Endometrial microvascular endothelial cells (primary cell): Measurements from ENCODE around the gene FAHD2B. TPM values are rescaled to one million over a fixed set of nuclear protein-coding genes. Genes with fewer than 3 reads are reported as not detected.
"Not testable (repeated sequence)": the region's sequence is repeated elsewhere in the genome, so short reads cannot be mapped to it uniquely, and the experiment has no call there.

ENCODE experiments used
- in situ Hi-C: cut with HindIII; loops from 2 replicates; pipeline ENCODE4 v1.10.0; 2017; ENCODE audit warnings: low sequenced_read_pairs, low pct_unique_long_range_greater_than_20kb; ENCODE audit errors: inconsistent ontology term
- total RNA-seq: library from RNA; depleted of rRNA; stranded (reverse); fragments of >200 nt; gene quantifications from one replicate; pipeline ENCODE4 v1.2.3, GENCODE V29; 2015; ENCODE audit errors: inconsistent ontology term

Gene FAHD2B, protein sequence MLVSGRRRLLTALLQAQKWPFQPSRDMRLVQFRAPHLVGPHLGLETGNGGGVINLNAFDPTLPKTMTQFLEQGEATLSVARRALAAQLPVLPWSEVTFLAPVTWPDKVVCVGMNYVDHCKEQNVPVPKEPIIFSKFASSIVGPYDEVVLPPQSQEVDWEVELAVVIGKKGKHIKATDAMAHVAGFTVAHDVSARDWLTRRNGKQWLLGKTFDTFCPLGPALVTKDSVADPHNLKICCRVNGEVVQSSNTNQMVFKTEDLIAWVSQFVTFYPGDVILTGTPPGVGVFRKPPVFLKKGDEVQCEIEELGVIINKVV
- 0.19 TPM for total RNA-seq

DNA sequence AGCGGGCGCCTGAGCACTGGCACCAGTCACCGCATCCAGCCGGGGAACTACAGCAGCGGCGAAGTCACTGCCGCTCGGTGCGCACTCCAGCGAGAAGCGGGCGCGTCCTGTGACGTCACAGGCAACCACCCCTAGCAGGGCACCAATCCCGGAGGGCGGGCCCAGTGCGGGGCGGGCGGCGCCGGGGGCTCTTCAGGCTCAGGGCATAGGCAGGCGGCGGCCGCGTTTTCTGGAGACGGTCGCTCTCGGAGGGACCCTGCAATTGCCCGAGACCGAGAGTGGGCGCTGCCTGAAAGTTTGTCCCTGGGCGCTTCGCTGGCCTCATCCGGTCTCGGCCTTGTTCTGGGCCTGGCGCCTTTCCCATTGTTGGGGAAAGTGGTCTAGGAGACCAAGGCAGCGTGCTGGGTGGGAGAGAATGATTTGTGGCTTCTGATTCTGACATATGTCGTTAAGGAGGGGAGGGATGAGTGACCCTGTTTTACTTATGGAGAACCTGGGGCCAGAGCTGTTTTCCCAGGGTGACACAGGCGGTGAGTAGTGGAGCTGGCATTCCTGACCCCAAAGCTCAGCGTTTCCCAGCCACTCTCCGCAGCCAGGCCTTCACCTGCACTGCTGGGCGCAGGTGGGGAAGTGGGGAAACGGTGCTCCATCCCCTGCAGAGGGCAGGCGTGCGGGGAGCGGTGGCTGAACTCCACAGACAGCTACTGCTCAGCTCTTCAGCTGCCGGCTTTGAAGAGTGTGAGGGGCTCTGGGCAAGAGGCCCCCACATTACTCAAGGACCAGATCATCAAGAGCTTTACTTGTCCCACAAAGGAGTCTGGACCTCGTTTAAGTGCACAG, at the start of gene FAHD2B:
Gene FAHD2B, minus strand, starts transcription at position 111 of the 840 bp plus-strand sequence. CDS start 3,176 bp downstream, outside the sequence.
- in situ Hi-C loops, result not testable (repeated sequence)

DNA sequence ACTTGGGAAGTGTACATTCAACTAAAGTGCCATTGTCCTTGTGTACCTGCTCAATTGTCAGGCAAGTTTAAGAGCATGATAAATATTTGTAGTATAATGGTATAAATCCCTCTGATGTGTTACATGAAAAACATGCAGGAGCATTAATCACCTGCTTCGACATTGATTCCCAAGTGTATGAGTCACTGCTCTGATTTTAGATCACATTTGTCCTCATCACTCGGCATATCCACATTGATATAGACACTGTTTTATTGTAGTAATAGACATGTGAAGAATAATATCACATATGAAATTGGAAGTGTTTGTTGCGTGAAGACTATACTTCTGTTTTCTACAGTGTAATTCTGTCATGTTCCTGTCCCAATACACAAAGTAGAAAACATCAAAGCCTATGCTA, 49.3 kb upstream of the FAHD2B start:
- in situ Hi-C loops, result not testable (repeated sequence)

- in situ Hi-C loops, result not testable (repeated sequence)
Measured at GRCh38 chr2:97129090-97129489, 34.4 kb upstream of the FAHD2B start.

DNA sequence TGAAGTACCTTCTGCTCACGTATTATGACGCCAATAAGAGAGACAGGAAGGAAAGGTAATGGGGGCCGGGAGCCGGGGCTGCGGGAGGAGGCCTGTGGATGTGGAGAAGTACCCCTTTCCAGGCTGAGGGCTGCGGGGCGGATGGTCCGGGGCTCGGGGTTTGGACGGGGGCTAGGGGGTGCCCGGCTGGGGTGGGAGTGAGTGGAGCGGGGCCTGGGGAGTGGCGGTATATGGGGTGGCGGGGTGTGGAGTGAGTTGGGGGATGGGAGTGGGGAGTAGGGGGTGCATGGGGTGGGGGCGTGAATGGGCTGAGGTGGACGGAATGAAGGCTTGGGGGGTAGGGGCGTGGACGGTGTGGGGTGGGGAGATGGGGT, 19.2 kb upstream of the FAHD2B start:
- in situ Hi-C loops, result not testable (repeated sequence)

GRCh38 chr2:97113050-97113881, 18.6 kb upstream of the FAHD2B start, which contains the start of gene ANKRD36:
TSS of gene ANKRD36 (plus strand) at chr2:97113153. CDS start at chr2:97113740, 587 bp downstream.
- in situ Hi-C loops, result not testable (repeated sequence)

GRCh38 chr2:97112320-97113049, 17.8 kb upstream of the FAHD2B start:
- in situ Hi-C loops, result not testable (repeated sequence)

DNA sequence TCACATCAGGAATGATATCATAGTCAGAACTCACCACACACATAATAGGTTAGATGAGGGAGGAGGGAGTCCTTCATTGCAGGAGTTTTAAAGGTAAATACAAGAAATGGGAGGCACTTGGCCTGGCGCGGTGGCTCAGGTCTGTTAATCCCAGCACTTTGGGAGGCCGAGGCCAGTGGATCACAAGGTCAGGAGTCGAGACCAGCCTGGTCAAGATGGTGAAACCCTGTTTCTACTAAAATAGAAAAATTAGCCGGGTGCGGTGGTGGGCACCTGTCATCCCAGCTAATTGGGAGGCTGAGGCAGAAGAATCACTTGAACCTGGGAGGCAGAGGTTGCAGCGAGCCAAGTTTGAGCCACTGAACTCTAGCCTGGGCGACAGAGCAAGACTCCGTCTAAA, 16.6 kb upstream of the FAHD2B start:
- in situ Hi-C loops, result not testable (repeated sequence)

DNA sequence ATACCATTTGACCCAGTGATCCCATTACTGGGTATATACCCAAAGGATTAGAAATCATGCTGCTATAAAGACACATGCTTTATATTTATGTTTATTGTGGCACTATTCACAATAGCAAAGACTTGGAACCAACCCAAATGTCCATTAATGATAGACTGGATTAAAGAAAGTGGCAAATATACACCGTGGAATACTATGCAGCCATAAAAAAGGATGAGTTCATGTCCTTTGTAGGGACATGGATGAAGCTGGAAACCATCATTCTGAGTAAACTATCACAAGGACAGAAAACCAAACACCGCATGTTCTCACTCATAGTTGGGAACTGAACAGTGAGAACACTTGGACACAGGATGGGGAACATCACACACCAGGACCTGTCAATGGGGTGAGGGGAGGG, 12.2 kb upstream of the FAHD2B start:
- in situ Hi-C loops, result not testable (repeated sequence)

DNA sequence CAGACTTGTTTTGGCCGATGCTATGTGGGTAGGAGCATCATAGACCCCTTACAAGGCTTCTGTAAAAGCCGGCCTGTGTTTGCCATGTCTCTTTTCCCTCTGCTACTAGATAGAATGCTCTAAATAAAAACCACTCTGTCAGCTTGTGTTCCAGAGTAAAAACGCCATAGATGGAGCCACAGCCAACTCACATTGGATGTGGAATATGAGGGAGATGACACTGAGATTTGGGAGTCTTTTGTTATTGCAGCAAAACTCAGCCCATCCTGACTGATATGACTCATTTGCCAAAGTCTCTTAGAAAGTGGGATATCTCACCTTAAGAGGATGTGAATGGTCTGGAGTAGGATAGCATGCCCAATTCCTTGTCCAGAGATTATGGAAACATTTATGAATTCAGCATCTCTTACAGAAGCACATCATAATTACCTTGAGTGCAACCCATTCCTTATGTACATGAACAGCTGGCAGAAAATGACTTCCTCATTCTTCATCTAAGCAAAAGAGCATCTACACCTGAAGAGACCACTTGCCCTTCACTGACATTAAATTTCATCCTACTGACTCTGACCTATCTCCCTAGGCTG, 4.2 kb upstream of the FAHD2B start:
- in situ Hi-C loops, result not testable (repeated sequence)

DNA sequence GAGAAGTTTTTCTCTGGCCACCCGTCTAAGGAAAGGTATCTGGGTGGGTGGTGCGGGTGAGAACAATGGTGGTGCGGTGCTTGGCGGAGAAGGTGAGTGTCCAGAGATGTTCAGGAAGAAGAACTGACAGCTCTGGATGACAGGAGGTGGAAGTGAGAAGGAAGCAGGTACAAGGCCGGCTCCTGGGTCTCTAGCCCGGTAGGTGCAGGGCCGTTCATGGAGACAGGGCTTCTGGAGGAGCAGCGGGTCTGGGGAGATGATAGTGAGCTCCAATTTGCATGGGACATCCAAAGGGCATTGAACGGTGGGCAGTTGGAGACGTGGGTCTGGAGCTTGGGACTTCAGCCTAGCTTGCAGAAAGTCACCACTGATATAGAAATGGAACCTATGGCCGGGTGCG, 979 bp upstream of the FAHD2B start:
- in situ Hi-C loops, result no loop called here

DNA sequence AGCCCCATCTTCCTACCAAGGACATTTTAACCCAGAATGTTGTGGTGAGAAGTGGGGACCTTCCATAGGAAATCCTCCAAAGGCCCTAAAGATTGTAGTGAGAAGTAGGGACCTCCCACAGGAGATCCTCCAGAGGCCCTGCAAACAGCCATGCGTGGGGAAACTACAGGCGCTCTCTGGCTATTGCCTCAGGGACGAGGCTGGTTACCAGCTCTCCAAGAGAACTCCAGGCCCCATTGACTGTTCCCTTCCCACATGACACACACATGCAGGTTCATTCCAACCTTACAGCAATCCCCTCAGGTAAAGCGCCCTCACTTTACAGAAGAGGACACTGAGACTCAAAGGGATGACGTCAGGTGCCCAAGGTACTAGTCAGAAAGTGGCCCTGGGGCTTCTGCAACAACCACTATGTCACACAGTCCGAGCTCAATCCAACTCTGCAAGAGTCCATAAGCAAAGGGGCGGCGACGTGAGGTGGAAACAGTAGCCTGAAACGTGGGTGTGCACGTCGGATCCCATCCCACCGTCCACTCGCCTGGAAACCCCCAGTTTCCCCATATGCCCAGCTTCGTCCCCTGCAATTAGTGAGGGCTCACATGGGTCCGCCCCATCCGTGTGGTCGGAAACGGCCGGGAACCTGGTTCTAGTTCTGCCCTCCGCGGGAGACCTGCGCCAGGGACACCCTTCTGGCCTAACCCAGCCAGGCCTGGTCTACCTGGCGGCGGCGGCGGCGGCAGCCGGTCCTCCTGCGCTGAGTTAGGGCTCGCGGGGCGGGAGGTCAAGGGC, 505 bp downstream of the FAHD2B start:
- in situ Hi-C loops, result not testable (repeated sequence)

DNA sequence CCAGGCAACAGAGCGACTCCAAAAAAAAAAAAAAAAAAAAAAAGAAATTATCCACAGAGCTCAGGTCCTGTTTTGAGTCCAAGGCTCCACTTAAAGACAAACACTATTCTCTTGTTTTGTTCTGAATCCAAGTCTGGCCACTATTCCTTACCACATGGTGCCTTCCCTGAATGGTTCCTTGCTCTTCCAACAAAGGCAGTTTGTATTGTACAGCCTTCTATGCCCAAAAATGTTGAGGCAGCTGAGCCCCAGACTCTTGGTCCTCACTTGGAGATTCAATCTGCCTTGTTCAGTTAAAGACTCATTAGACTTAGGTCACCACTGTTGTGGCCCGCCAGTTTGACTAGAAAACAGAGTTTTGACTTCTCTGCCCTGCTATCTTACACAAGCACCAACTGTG, 1.7 kb downstream of the FAHD2B start:
- in situ Hi-C loops, result not testable (repeated sequence)

- in situ Hi-C loops, result not testable (repeated sequence)
Measured at GRCh38 chr2:97088706-97089105, 6.0 kb downstream of the FAHD2B start.

DNA sequence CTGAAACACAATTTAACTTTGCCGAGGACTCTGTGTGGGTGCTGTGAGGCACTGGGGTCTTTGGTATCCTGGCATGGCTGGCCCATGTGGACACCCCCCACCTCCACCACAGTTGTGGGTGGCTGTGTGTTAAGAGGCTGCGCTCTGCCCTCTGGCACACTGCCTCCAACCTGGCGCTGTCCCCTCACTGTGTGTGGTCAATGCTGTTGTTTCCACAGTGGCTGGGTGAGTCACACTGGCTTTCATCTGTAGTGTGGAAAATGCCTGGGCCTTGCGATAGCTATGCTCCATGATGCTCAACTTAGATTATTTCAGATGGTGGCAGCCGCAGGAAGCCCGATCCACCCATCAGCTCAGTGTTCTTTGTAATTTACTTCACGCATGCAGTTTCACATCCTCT, 9.6 kb downstream of the FAHD2B start:
- in situ Hi-C loops, result not testable (repeated sequence)

DNA sequence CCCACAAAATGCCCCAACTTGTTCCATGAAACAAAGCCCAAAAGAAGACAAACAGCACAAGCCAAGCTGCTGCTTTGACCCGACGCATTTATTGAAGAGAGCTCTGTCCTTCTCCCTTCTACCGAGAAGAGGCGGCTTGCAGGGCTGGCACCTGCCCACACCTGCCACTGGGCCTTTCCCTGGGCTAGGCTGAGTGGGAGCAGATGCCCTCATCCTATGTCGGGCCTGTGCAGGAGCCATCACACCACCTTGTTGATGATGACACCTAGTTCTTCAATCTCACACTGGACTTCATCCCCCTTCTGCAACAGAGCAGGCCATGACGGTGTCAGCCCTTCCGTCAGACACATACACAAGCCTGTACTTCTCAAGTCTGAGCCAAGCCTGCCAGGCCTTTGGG, 11.2 kb downstream of the FAHD2B start:
- in situ Hi-C loops, result not testable (repeated sequence)

DNA sequence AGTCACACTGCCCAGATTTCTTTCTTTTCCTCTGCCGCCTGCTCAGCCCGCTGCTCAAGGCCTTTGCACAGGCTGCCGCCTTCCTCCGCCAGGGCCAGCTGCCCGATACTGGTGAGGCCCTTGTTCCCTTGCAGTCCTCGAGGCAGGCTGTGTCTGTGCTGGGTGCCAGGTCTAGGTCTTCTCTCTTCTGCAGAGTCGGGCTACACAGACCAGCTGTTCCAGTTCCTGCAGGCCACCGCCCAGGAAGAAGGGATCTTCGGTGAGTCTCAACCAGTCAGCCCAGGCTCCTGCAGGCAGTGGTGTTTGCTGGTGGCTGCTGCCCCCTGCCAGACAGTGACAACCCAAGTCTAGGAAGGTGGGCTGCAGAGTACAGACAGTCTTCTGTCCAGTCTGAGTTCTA, 12.5 kb downstream of the FAHD2B start:
- in situ Hi-C loops, result not testable (repeated sequence)

DNA sequence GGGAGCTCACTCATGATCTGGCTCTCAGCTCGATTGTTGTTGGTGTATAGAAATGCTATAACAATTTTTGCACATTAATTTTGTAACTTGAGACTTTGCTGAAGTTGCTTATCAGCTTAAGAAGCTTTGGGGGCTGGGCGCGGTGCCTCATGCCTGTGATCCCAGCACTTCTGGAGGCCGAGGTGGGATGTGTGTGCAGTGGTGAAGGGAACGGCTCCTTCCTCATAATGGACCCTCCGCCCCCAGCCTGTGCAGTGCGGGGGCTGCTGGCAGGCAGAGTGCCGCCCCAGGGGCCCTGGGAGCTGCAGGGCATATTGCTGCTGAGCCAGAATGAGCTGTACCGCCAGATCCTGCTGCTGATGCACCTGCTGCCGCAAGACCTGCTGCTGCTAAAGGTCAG, 13.8 kb downstream of the FAHD2B start:
- in situ Hi-C loops, result not testable (repeated sequence)
